ENCODE results near the gene APP.

The APP gene

DNA sequence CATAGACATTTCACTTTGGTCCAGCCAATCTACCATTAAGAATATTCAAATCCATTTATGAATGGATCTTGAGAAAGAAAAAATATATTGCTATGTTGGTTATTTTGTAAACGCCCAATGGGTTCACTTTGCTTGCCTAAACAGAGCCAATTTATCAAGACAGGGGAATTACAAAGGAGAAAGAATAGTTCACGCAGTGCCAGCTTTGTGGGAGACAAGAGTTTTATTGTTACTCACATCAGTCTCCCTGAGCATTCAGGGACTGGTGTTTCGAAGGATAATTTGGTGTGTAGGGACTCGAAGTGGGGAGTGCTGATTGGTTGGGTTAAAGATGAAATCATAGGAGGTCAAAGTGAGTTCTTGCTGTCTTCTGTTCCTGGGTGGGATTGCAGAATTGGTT is 300.5 kb downstream of the APP start:
- Histone ChIP-seq H3K4me2 (ENCODE audit: low read depth, low read length, poor library complexity, severe bottlenecking) (no peak overlapping the region), H3K27me3 (ENCODE audit: insufficient read depth, low read length, poor library complexity, severe bottlenecking) (no peaks in the 10 kb centered on the region), H3K4me1 (ENCODE audit: insufficient read depth, low read length, poor library complexity, severe bottlenecking) (no peaks in the 10 kb centered on the region), H3K79me2 (ENCODE audit: insufficient read depth, low read length) (no peaks in the 10 kb centered on the region), H2AFZ (ENCODE audit: low read length) (no peak overlapping the region), H4K20me1 (ENCODE audit: insufficient read depth, low read length, poor library complexity, severe bottlenecking) (no peaks in the 10 kb centered on the region), H3K9me2 (replicated peaks; ENCODE audit: low read depth, low read length) (no peaks in the 10 kb centered on the region), H3K9ac (ENCODE audit: low read depth, low read length, poor library complexity, severe bottlenecking) (no peak overlapping the region), H3K9me3 (ENCODE audit: insufficient read depth, low read depth, low read length) (no peaks in the 10 kb centered on the region; the same call in 1 of the 2 replicates), H3K36me3 (ENCODE audit: insufficient read depth, low read length) (no peaks in the 10 kb centered on the region), H3K4me3 (ENCODE audit: low read length, poor library complexity, severe bottlenecking) (no peak overlapping the region), H3F3A (ENCODE audit: low read depth) (no peaks in the 10 kb centered on the region)
- TF ChIP-seq CTCF (conservative IDR thresholded peaks at IDR 0.05; ENCODE audit: low read length) (no peak), EZH2phosphoT487 (IDR thresholded peaks at IDR 0.05; ENCODE audit: borderline replicate concordance) (no peak)

DNA sequence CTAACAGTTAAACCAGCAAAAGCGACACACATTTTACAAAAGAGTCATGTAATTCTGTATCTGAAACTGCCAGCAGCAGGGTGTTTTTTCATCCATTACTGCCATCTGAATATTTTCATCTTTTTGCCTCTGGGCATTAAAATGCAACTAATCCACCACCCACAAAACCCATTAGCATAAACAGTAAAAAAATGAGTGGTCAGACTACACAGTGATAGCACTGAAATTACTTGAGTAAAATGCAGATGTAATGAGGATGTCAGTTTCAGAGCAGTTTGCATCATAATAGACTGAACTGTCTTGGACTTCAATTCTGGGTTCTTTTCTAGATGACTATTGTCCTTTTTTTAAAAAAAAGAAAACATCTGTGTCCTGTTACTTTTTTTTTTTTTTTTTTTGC is 303.5 kb downstream of the APP start:
- no peaks in the 10 kb centered on the region for H3K9me3 ChIP-seq (ENCODE audit: insufficient read depth, low read depth, low read length)
- no peaks in the 10 kb centered on the region for H3F3A ChIP-seq (ENCODE audit: low read depth)
- H4K20me1 ChIP-seq (ENCODE audit: insufficient read depth, low read length, poor library complexity, severe bottlenecking) = no peaks in the 10 kb centered on the region
- no peaks in the 10 kb centered on the region for H3K9me2 ChIP-seq (replicated peaks; ENCODE audit: low read depth, low read length)
- H3K4me1 ChIP-seq (ENCODE audit: insufficient read depth, low read length, poor library complexity, severe bottlenecking) = no peaks in the 10 kb centered on the region
- no peaks in the 10 kb centered on the region for H3K27me3 ChIP-seq (ENCODE audit: insufficient read depth, low read length, poor library complexity, severe bottlenecking)
- H3K79me2 ChIP-seq (ENCODE audit: insufficient read depth, low read length) = no peaks in the 10 kb centered on the region
- no peak overlapping the region for H2AFZ ChIP-seq (ENCODE audit: low read length)
- H3K4me2 ChIP-seq (ENCODE audit: low read depth, low read length, poor library complexity, severe bottlenecking) = no peak overlapping the region
- no peak overlapping the region for H3K4me3 ChIP-seq (ENCODE audit: low read length, poor library complexity, severe bottlenecking)
- H3K36me3 ChIP-seq (ENCODE audit: insufficient read depth, low read length) = no peaks in the 10 kb centered on the region
- H3K9ac ChIP-seq (ENCODE audit: low read depth, low read length, poor library complexity, severe bottlenecking) = no peak overlapping the region
- TF ChIP-seq EZH2phosphoT487 (IDR thresholded peaks at IDR 0.05; ENCODE audit: borderline replicate concordance) = no peak
- no peak for TF ChIP-seq CTCF (conservative IDR thresholded peaks at IDR 0.05; ENCODE audit: low read length)

- Histone ChIP-seq H4K20me1 (ENCODE audit: insufficient read depth, low read length, poor library complexity, severe bottlenecking) (no peaks in the 10 kb centered on the region), H3K36me3 (ENCODE audit: insufficient read depth, low read length) (no peaks in the 10 kb centered on the region), H3F3A (ENCODE audit: low read depth) (no peaks in the 10 kb centered on the region), H3K4me2 (ENCODE audit: low read depth, low read length, poor library complexity, severe bottlenecking) (no peak overlapping the region), H2AFZ (ENCODE audit: low read length) (no peak overlapping the region), H3K9me2 (replicated peaks; ENCODE audit: low read depth, low read length) (no peaks in the 10 kb centered on the region), H3K9me3 (ENCODE audit: insufficient read depth, low read depth, low read length) (no peaks in the 10 kb centered on the region), H3K27me3 (ENCODE audit: insufficient read depth, low read length, poor library complexity, severe bottlenecking) (no peaks in the 10 kb centered on the region), H3K79me2 (ENCODE audit: insufficient read depth, low read length) (no peaks in the 10 kb centered on the region), H3K9ac (ENCODE audit: low read depth, low read length, poor library complexity, severe bottlenecking) (no peak overlapping the region), H3K4me3 (ENCODE audit: low read length, poor library complexity, severe bottlenecking) (no peak overlapping the region), H3K4me1 (ENCODE audit: insufficient read depth, low read length, poor library complexity, severe bottlenecking) (no peaks in the 10 kb centered on the region)
- TF ChIP-seq EZH2phosphoT487 (IDR thresholded peaks at IDR 0.05; ENCODE audit: borderline replicate concordance) (no peak), CTCF (conservative IDR thresholded peaks at IDR 0.05; ENCODE audit: low read length) (no peak)
These were observed 306.8 kb downstream of the APP start for GRCh38 chr21:25863747-25864146.

Measured in Loucy (cell line).